GM23248 (cell line): Measurements from ENCODE around the gene CDH4. TPM values are rescaled to one million over a fixed set of nuclear protein-coding genes. Genes with fewer than 3 reads are reported as not detected.

Experiments
- DNase-seq: peaks from one replicate; pipeline ENCODE4 v3.0.0-alpha.2; 2015
- H2AFZ ChIP-seq: fragments of 200-600 bp; sonication (generic); 2 replicates; pipeline ENCODE4 v1.6.1; 2016; ENCODE audit warnings: antibody characterized with exemption
- H3F3A ChIP-seq: fragments of 200-600 bp; sonication (generic); 2 replicates; pipeline ENCODE4 v1.6.1; 2016; ENCODE audit warnings: mild to moderate bottlenecking, antibody characterized with exemption, mixed run types; ENCODE audit not compliant: insufficient read depth
- H3K27ac ChIP-seq: fragments of 200-600 bp; sonication (generic); 2 replicates; pipeline ENCODE4 v1.5.1; 2016; ENCODE audit warnings: mild to moderate bottlenecking
- H3K27me3 ChIP-seq: fragments of 200-600 bp; sonication (generic); replicated peaks from 2 replicates; pipeline ENCODE4 v1.6.1; 2016; ENCODE audit warnings: mild to moderate bottlenecking; ENCODE audit not compliant: insufficient read depth
- H3K36me3 ChIP-seq: fragments of 200-600 bp; sonication (generic); 2 replicates; pipeline ENCODE4 v1.6.1; 2016; ENCODE audit warnings: low read depth, mild to moderate bottlenecking
- H3K4me1 ChIP-seq: fragments of 200-600 bp; sonication (generic); 2 replicates; pipeline ENCODE4 v1.6.1; 2016; ENCODE audit warnings: mild to moderate bottlenecking; ENCODE audit not compliant: insufficient read depth
- H3K4me2 ChIP-seq: fragments of 200-600 bp; sonication (generic); one replicate; pipeline ENCODE4 v1.6.1; 2016; ENCODE audit warnings: mild to moderate bottlenecking; ENCODE audit not compliant: unreplicated experiment
- H3K4me3 ChIP-seq: fragments of 200-600 bp; sonication (generic); 2 replicates; pipeline ENCODE4 v1.5.1; 2016; ENCODE audit warnings: mild to moderate bottlenecking
- H3K79me2 ChIP-seq: fragments of 200-600 bp; sonication (generic); 2 replicates; pipeline ENCODE4 v1.6.1; 2016; ENCODE audit warnings: mild to moderate bottlenecking; ENCODE audit not compliant: insufficient read depth
- H3K9ac ChIP-seq: fragments of 200-600 bp; sonication (generic); 2 replicates; pipeline ENCODE4 v1.6.1; 2016; ENCODE audit warnings: mild to moderate bottlenecking
- H3K9me2 ChIP-seq: fragments of 200-600 bp; sonication (generic); 2 replicates; pipeline ENCODE4 v1.6.1; 2016; ENCODE audit warnings: mixed run types, mild to moderate bottlenecking, moderate library complexity; ENCODE audit not compliant: insufficient read depth
- H3K9me3 ChIP-seq: fragments of 200-600 bp; sonication (generic); one replicate; pipeline ENCODE4 v1.6.1; 2017; ENCODE audit warnings: low read depth
- H4K20me1 ChIP-seq: fragments of 200-600 bp; sonication (generic); 2 replicates; pipeline ENCODE4 v1.6.0; 2016; ENCODE audit not compliant: insufficient read depth
- EZH2 ChIP-seq: fragments of 200-600 bp; sonication (generic); IDR thresholded peaks from 2 replicates; pipeline ENCODE4 v1.6.1; 2018; ENCODE audit warnings: antibody characterized with exemption, mild to moderate bottlenecking; ENCODE audit not compliant: insufficient read depth, poor library complexity, severe bottlenecking
- EZH2phosphoT487 ChIP-seq: fragments of 200-600 bp; sonication (generic); IDR thresholded peaks from 2 replicates; pipeline ENCODE4 v1.6.1; 2018; ENCODE audit warnings: antibody characterized with exemption, moderate library complexity, mild to moderate bottlenecking, low read depth; ENCODE audit not compliant: insufficient read depth
- WGBS, 2 experiments: methylation state at CpG; one replicate each; pipeline ENCODE4 v1.1.6; 2015 to 2017; ENCODE audit warnings: low lambda C conversion rate in 2 of 2, low coverage in 1 of 2; ENCODE audit errors: missing lambda C conversion rate in 2 of 2; 5-methylcytosine and 5-hydroxymethylcytosine counted together
- in situ Hi-C: fragments of 300-500 bp; cut with MboI; formaldehyde crosslinking; loops from 2 replicates; pipeline ENCODE4 v1.15.0; 2020
- polyA plus RNA-seq: library from polyadenylated mRNA; unstranded; fragments of >200 nt; fragmentation: Nextera tagmentation; extraction: Ambion mirVana; gene quantifications from 2 replicates; pipeline ENCODE4 v1.2.1, GENCODE V29; 2016
- total RNA-seq: library from RNA; depleted of rRNA; stranded (reverse); fragments of >200 nt; shearing (Covaris generic); gene quantifications from 2 replicates; pipeline ENCODE4 v1.2.3, GENCODE V29; 2014

The CDH4 gene
- total and polyA plus RNA-seq, 2 experiments from 2014 or later = 1.1 to 3.9 TPM

DNA sequence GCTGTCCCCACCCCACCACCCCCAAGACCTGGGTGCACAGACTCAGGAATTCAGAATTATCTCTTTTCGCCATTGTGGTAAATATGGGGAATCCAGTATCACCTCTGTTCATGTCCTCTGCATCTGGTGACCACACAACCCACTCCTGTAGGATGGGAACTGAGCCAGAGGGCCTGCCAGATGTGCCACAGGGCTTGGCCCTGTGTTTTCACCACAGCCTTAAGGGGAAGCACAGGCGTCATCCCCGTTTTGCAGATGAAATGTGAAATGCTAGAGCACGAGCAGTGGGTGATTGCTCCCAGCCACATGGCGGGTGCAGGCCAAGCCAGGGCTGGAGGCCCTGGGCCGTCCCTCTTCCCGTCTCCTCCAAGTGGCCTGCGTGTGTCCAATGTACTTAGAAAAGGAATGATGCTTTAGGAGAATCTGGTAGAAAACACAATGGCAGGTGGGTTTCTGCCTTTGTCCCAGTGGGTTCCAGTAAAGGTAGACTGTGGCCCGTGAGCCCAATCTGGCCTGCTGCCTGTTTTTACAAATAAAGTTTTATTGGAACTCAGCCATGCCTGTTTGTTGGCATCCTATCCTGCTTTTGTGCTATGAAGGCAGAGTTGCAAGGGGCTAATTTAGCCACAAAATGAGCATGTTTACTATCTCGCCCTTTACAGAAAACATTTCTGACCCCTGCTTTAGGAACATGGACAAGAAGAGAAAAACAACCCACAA is 309.2 kb downstream of the CDH4 start:
- Histone ChIP-seq H3K9me3 (no peaks in the 10 kb centered on the region), H3K4me1 (peaks cover 27% of the 10 kb centered on the region), H3K79me2 (no peaks in the 10 kb centered on the region), H4K20me1 (no peaks in the 10 kb centered on the region), H3K27me3 (no peaks in the 10 kb centered on the region), H3K4me2 (no peak overlapping the region), H3K9me2 (no peaks in the 10 kb centered on the region), H3K36me3 (no peaks in the 10 kb centered on the region), H3K9ac (no peak overlapping the region), H3F3A (peaks cover 3% of the 10 kb centered on the region), H3K4me3 (no peak overlapping the region), H3K27ac (no peak overlapping the region), H2AFZ (no peak overlapping the region)
- whole genome bisulfite sequencing, 2 experiments = 39 to 42% methylated on average over 7 to 10 of the region's 10 CpGs
- DNase-seq = no peak
- in situ Hi-C loops = no loop called here
- TF ChIP-seq EZH2 (no peak), EZH2phosphoT487 (no peak)

DNA sequence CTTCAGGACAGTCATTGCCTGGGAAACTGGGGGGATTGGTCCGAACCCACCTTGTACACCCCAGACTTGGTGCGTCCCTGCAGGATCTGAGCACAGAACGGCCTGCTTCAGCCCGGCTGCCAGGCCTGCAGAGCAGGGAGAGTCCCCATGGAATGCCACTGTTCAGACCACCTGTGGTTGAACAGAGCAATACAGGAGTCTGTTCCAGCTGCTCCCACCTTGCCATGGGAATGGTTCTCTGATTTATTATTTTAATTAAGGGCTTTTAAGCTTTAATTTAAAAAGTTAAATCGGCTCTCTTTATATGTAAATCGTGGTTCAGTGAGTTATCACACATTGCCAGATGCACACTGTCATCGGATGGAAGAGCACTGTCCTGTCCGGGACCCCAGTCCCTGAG is 310.4 kb downstream of the CDH4 start:
- H3K4me2 ChIP-seq = no peak overlapping the region
- DNase-seq = no peak
- H3K9ac ChIP-seq = no peak overlapping the region
- no peak overlapping the region for H3K27ac ChIP-seq
- no peak overlapping the region for H3K4me3 ChIP-seq
- H3K27me3 ChIP-seq = no peaks in the 10 kb centered on the region
- H3K9me2 ChIP-seq = no peaks in the 10 kb centered on the region
- no peak overlapping the region for H2AFZ ChIP-seq
- H3K79me2 ChIP-seq = no peaks in the 10 kb centered on the region
- no peaks in the 10 kb centered on the region for H4K20me1 ChIP-seq
- no peaks in the 10 kb centered on the region for H3K9me3 ChIP-seq
- in situ Hi-C loops = no loop called here
- H3K36me3 ChIP-seq = no peaks in the 10 kb centered on the region
- no peaks in the 10 kb centered on the region; the same call in 1 of the 2 replicates for H3F3A ChIP-seq
- 30 to 33% methylated on average over 8 of the region's 8 CpGs for WGBS, 2 experiments
- TF ChIP-seq EZH2 (no peak), EZH2phosphoT487 (no peak)
- H3K4me1 ChIP-seq = peaks cover 21% of the 10 kb centered on the region

DNA sequence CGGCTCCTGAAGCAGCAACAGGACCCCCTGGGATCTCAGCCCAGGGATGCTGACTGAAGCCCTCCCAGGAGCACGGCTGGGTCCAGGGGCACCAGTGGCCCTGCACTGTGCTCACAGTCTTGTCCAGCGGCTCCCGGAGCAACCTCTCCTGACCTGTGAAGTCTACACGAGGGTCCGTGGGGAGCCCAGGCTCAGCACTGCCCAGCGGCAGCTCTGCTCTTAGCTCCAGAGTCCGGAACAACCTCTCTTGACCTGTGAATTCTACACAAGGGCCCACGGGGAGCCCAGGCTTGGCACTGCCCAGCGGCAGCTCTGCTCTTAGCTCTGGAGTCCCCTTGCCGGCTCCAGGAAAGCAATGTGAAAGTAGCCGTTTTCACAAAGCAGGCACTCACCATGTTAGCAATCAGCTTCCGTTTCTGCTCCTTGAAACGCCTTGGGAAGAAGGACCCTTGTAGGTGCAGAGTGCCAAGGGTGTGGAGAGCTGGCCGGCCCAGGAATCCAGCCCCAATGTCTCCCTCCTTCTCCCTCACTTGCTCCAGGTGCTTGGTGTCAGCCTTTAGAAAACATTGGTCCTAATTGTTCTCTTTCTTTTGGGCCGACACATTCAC is 310.9 kb downstream of the CDH4 start:
- WGBS, 2 experiments = 31 to 40% methylated on average over 15 of the region's 16 CpGs
- Histone ChIP-seq H3K4me3 (no peak overlapping the region), H3K27ac (no peak overlapping the region), H3K4me1 (peaks cover 17% of the 10 kb centered on the region), H3K9ac (no peak overlapping the region), H3K79me2 (no peaks in the 10 kb centered on the region), H3K4me2 (no peak overlapping the region), H2AFZ (no peak overlapping the region), H3K27me3 (no peaks in the 10 kb centered on the region), H3K9me3 (no peaks in the 10 kb centered on the region), H4K20me1 (no peaks in the 10 kb centered on the region), H3K9me2 (no peaks in the 10 kb centered on the region), H3K36me3 (no peaks in the 10 kb centered on the region), H3F3A (no peaks in the 10 kb centered on the region)
- no peak for DNase-seq
- in situ Hi-C loops = no loop called here
- TF ChIP-seq EZH2 (no peak), EZH2phosphoT487 (no peak)

DNA sequence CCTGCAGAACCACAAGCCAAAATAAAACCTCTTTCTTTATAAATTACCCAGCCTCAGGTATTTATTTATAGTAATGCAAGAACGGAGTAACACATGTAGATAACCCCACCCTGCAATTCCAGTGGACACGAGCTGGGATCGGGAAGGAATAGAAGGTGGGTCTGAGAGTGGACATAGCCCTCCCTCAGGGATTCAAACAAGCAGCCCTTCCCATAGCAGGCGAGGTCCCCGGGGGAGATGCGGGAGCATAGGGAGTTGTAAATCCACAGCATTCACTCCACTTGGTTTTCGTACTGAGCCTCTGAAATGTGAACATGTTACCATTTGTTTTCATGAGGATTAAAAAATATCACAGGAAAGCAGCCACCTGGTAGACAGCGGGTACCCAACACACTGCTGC is 312.6 kb downstream of the CDH4 start:
- Histone ChIP-seq H3K9me2 (no peaks in the 10 kb centered on the region), H3K27ac (no peak overlapping the region), H3K4me3 (no peak overlapping the region), H3K9ac (no peak overlapping the region), H3K36me3 (no peaks in the 10 kb centered on the region), H3F3A (no peaks in the 10 kb centered on the region), H3K4me2 (no peak overlapping the region), H3K27me3 (no peaks in the 10 kb centered on the region), H3K9me3 (no peaks in the 10 kb centered on the region), H3K79me2 (no peaks in the 10 kb centered on the region), H4K20me1 (no peaks in the 10 kb centered on the region), H3K4me1 (peaks cover 5% of the 10 kb centered on the region), H2AFZ (no peak overlapping the region)
- WGBS, 2 experiments = 48 to 50% methylated on average over 8 of the region's 8 CpGs
- no peak for DNase-seq
- in situ Hi-C loops = no loop called here
- no peak for TF ChIP-seq EZH2
- no peak for TF ChIP-seq EZH2phosphoT487
